ENCODE data around the gene SSH2. TPM values are rescaled to one million over a fixed set of nuclear protein-coding genes. Genes with fewer than 3 reads are reported as not detected.

SSH2 gene
- total RNA-seq, 1 experiment from 2014 or later = 22.9 TPM

DNA sequence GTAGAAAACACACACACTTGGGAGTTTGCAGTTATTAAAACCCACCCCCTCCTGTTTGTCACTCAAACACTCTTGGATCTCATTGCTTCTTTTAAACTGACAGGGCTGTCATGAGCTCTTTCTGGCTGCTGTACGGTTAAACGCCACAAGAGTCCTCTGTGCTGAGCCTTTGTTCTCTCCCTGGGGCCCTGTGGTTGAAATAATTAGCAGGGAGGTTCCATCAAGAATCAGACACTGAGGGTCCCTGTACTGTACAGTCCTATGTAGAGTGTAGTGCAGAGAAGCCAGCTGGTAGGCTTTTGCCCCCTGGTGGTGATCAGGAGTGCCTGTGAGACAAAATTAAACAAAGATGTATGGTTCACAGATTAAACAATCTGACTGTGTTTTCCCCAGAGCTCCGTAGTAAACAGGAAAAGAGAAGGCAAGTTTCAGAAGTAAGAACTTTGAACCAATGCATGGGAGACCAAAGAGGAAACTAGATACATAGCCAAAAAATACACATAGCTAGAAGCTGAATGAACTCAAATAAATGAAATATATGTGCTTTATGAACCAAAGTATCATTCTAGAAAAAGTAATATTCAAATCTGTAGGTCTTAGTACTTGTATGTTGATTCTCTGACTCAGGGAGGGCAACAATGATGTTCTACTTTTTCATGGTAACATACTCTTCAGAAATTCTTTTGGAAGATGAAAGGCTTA, 1.4 kb upstream of the SSH2 start:
- DNase-seq = peak; percentile 68
- CTCF ChIA-PET = interaction anchor here (0.6 to 4.0 kb wide), 16 partner anchors 11 to 361 kb away, joined by 3 to 62 read pairs (median 4); no protein-coding TSS in a partner anchor
- no peak overlapping the region for H3K27ac Mint-ChIP-seq (ENCODE audit: unreplicated experiment)
- H3K9me3 Mint-ChIP-seq (ENCODE audit: low read depth, unreplicated experiment) = no peaks in the 10 kb centered on the region
- peak; percentile 80 for TF ChIP-seq CTCF (IDR thresholded peaks at IDR 0.05; ENCODE audit: unreplicated experiment)
- intact Hi-C loops (cut with micrococcal nuclease; ENCODE audit: unreplicated experiment) = loop anchor here (1.0 to 5.0 kb wide), 4 partner anchors 63 to 292 kb away; no protein-coding TSS in a partner anchor
- no TSS peak for BruUV-seq (replicated peaks)
- H3K4me3 Mint-ChIP-seq (ENCODE audit: low read depth, unreplicated experiment) = no peak overlapping the region
- H3K27me3 Mint-ChIP-seq (ENCODE audit: unreplicated experiment) = no peaks in the 10 kb centered on the region
- H3K4me1 Mint-ChIP-seq (ENCODE audit: low read depth, unreplicated experiment) = peaks cover 16% of the 10 kb centered on the region
- H3K36me3 Mint-ChIP-seq (ENCODE audit: insufficient read depth, unreplicated experiment) = no peaks in the 10 kb centered on the region

DNA sequence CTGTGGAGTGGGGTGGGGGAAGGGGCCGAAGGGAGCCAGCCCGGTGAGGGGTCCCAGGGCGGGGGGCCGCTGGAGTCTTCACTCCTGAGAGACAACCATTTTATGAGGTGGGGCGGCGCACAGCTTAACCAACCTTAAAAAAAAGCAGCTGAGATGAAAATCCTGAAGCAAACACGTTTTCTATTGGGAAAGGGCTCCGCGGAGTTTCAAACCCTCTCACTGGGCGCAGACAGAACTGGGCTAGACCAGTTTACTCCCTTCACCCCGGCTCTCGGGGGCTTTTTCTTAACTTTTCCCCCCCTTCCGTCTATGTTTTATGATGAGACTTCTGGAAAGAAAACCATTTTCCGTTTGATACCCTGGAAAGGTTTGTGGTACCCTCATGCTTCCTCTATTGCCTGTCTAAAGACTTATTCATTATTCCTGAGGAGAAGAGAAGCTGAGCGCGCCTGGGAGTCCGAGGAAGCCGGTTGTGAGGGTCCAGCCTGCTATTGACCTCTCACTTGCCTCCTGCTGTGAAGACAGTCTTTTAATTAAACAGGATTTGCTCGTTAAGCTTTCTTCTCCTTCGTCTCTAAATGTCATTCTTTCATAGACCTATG, 482 bp upstream of the SSH2 start:
- DNase-seq = no peak
- peak overlapping the region; percentile 84 for H3K27ac Mint-ChIP-seq (ENCODE audit: unreplicated experiment)
- CTCF ChIA-PET = interaction anchor here (0.7 to 4.0 kb wide), 11 partner anchors 22 to 338 kb away, joined by 3 to 62 read pairs (median 4); no protein-coding TSS in a partner anchor

DNA sequence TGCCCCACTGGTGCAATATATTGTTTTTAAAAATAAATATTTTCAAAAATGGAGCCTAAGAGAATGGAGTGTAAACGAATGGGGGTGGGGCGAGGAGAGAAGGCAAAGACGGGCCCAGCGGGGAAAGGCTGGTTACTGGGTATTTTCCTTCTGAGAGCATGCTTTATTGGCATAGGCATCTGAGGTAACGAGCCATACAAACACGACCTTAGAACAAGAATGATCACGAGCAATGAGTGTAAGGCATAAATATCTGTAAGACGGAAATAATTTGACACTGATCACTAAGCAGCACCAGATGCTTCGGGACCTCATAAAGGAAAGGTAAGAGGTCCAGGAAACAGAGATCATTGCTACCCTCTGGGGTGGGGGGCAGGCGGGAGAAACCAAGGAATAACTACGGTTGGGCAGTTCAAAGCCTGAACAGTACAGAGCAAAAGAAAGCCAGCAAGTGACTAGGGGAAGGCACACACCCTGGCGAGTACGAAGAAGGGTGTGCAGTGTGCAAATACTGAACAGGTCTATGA, 959 bp downstream of the SSH2 start:
- Mint-ChIP-seq H3K9me3 (ENCODE audit: low read depth, unreplicated experiment) (no peaks in the 10 kb centered on the region), H3K4me3 (ENCODE audit: low read depth, unreplicated experiment) (no peak overlapping the region), H3K27ac (ENCODE audit: unreplicated experiment) (peak overlapping the region; percentile 84), H3K27me3 (ENCODE audit: unreplicated experiment) (no peaks in the 10 kb centered on the region), H3K4me1 (ENCODE audit: low read depth, unreplicated experiment) (peaks cover 19% of the 10 kb centered on the region), H3K36me3 (ENCODE audit: insufficient read depth, unreplicated experiment) (no peaks in the 10 kb centered on the region)
- TF ChIP-seq CTCF (IDR thresholded peaks at IDR 0.05; ENCODE audit: unreplicated experiment) = no peak
- intact Hi-C loops (cut with micrococcal nuclease; ENCODE audit: unreplicated experiment) = no loop called here
- peak; percentile 35 for DNase-seq
- CTCF ChIA-PET = interaction anchor here (2.8 to 4.0 kb wide), 2 partner anchors 122 to 290 kb away, joined by 31 to 62 read pairs; no protein-coding TSS in a partner anchor
- TSS peak; percentile 35 for BruUV-seq (replicated peaks)

More for the DNA sequence above, 482 bp upstream of the SSH2 start:
- no peak for TF ChIP-seq CTCF (IDR thresholded peaks at IDR 0.05; ENCODE audit: unreplicated experiment)
- BruUV-seq (replicated peaks) = no TSS peak
- no peak overlapping the region for H3K4me3 Mint-ChIP-seq (ENCODE audit: low read depth, unreplicated experiment)
- no peaks in the 10 kb centered on the region for H3K9me3 Mint-ChIP-seq (ENCODE audit: low read depth, unreplicated experiment)
- no peaks in the 10 kb centered on the region for H3K36me3 Mint-ChIP-seq (ENCODE audit: insufficient read depth, unreplicated experiment)
- intact Hi-C loops (cut with micrococcal nuclease; ENCODE audit: unreplicated experiment) = loop anchor here (1.0 to 5.0 kb wide), 4 partner anchors 62 to 291 kb away; no protein-coding TSS in a partner anchor
- H3K4me1 Mint-ChIP-seq (ENCODE audit: low read depth, unreplicated experiment) = peaks cover 19% of the 10 kb centered on the region
- H3K27me3 Mint-ChIP-seq (ENCODE audit: unreplicated experiment) = no peaks in the 10 kb centered on the region

DNA sequence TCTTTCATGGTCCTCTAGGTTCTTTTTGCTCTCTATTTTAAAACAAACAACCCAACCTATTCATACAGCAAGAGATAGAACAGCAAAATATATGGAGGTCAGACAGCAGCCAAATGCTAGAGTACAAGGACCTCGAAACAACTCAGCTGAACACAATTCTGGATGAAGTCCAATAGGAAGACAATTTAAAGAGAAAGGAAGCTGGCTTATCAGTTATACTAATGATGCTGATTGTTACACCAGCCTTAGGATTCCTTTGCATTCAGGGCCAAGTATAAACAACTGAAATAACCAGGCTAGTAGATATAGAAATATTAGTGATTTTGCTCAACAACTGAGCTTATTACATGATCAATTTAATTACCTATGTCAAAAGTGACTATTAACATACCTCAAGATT, 2.5 kb downstream of the SSH2 start:
- Mint-ChIP-seq H3K4me3 (ENCODE audit: low read depth, unreplicated experiment) (no peak overlapping the region), H3K27me3 (ENCODE audit: unreplicated experiment) (no peaks in the 10 kb centered on the region), H3K36me3 (ENCODE audit: insufficient read depth, unreplicated experiment) (no peaks in the 10 kb centered on the region), H3K27ac (ENCODE audit: unreplicated experiment) (no peak overlapping the region), H3K4me1 (ENCODE audit: low read depth, unreplicated experiment) (peaks cover 19% of the 10 kb centered on the region), H3K9me3 (ENCODE audit: low read depth, unreplicated experiment) (no peaks in the 10 kb centered on the region)
- CTCF ChIA-PET = interaction anchor here (1.5 kb wide), 1 partner anchor 60 kb away, joined by 5 read pairs; no protein-coding TSS in a partner anchor
- no peak for DNase-seq
- intact Hi-C loops (cut with micrococcal nuclease; ENCODE audit: unreplicated experiment) = no loop called here
- BruUV-seq (replicated peaks) = no TSS peak
- no peak for TF ChIP-seq CTCF (IDR thresholded peaks at IDR 0.05; ENCODE audit: unreplicated experiment)

Data from Calu3 (cell line).